K562 (cell line): ENCODE results near the gene TMC4. TPM values are rescaled to one million over a fixed set of nuclear protein-coding genes. Genes with fewer than 3 reads are reported as not detected.

Experiments used
- CEBPB ChIP-seq: fragments of 450-650 bp; IDR thresholded peaks from 2 replicates; pipeline ENCODE4 v1.6.1; 2016; ENCODE audit warnings: missing genetic modification characterization, missing compliant biosample characterization
- CHD1 ChIP-seq: fragments of 200-600 bp; sonication (generic); IDR thresholded peaks from one replicate; pipeline ENCODE4 v1.6.1; 2012; ENCODE audit warnings: mild to moderate bottlenecking, moderate library complexity, low read length, inconsistent platforms
- EHMT2 ChIP-seq: fragments of 450-650 bp; IDR thresholded peaks from 2 replicates; pipeline ENCODE4 v1.6.1; 2018; ENCODE audit warnings: antibody characterized with exemption
- HIVEP1 ChIP-seq: fragments of 250-450 bp; sonication (Bioruptor Pico); IDR thresholded peaks from 2 replicates; pipeline ENCODE4 v1.4.0; 2020; ENCODE audit warnings: mild to moderate bottlenecking
- HOXB6 ChIP-seq: fragments of 250-450 bp; sonication (Bioruptor Pico); IDR thresholded peaks from 2 replicates; pipeline ENCODE4 v1.5.1; 2022; ENCODE audit warnings: mild to moderate bottlenecking, borderline replicate concordance
- JUN ChIP-seq, 2 experiments: sonication (generic) in 1 of 2; formaldehyde crosslinking in 1 of 2; IDR thresholded peaks; 2 replicates each; pipeline versions ENCODE4 v1.6.1 to v1.8.0; 2012 to 2022; ENCODE audit warnings: borderline replicate concordance in 2 of 2, mild to moderate bottlenecking in 2 of 2, improper control_type of control experiment in 1 of 2, low read depth in 1 of 2, low read length in 1 of 2, missing genetic modification reagents in 1 of 2
- KDM2B ChIP-seq: fragments of 250-450 bp; sonication (Bioruptor Pico); IDR thresholded peaks from 2 replicates; pipeline ENCODE4 v1.8.0; 2021; ENCODE audit warnings: mild to moderate bottlenecking, moderate library complexity
- NRF1 ChIP-seq, 2 experiments: fragments of 450-650 bp; IDR thresholded peaks in 1 of 2; conservative IDR thresholded peaks in 1 of 2; 2 replicates each; pipeline ENCODE4 v1.6.1; 2014; ENCODE audit warnings: mild to moderate bottlenecking in 2 of 2
- SP1 ChIP-seq: sonication (generic); formaldehyde crosslinking; IDR thresholded peaks from 2 replicates; pipeline ENCODE4 v1.8.1; 2022; ENCODE audit warnings: mild to moderate bottlenecking, missing genetic modification reagents
- TCF3 ChIP-seq: sonication (generic); formaldehyde crosslinking; IDR thresholded peaks from 2 replicates; pipeline ENCODE4 v1.4.0; 2020; ENCODE audit warnings: mild to moderate bottlenecking, missing genetic modification reagents
- ZFP36 ChIP-seq: fragments of 150-350 bp; IDR thresholded peaks from 2 replicates; pipeline ENCODE4 v1.6.1; 2018; ENCODE audit warnings: low read length, low read depth; ENCODE audit not compliant: partially characterized antibody
- ZNF174 ChIP-seq: fragments of 250-450 bp; sonication (Bioruptor Pico); IDR thresholded peaks from 2 replicates; pipeline ENCODE4 v1.4.0; 2020; ENCODE audit warnings: mild to moderate bottlenecking
- ZNF445 ChIP-seq: fragments of 250-450 bp; sonication (Bioruptor Pico); IDR thresholded peaks from 2 replicates; pipeline ENCODE4 v1.4.0; 2020; ENCODE audit warnings: low read depth, mild to moderate bottlenecking, moderate library complexity
- ZNF764 ChIP-seq: fragments of 250-450 bp; sonication (Bioruptor Pico); IDR thresholded peaks from 2 replicates; pipeline ENCODE4 v1.4.0; 2020; ENCODE audit warnings: low read depth, mild to moderate bottlenecking, moderate library complexity
- ZZZ3 ChIP-seq: fragments of 450-650 bp; IDR thresholded peaks from 2 replicates; pipeline ENCODE4 v1.6.1; 2016; ENCODE audit warnings: antibody characterized with exemption, mild to moderate bottlenecking, moderate library complexity
- polyA plus RNA-seq, 8 experiments: library from polyadenylated mRNA; depleted of rRNA in 4 of 8; stranded (reverse) in 5 of 8; unstranded in 3 of 8; fragments of >200 nt; fragmentation: Nextera tagmentation in 2 of 8; fragmentation: Illumina TruSeq in 1 of 8; extraction: Ambion mirVana in 2 of 8; extraction: Trizol in 1 of 8; gene quantifications; 2 replicates each; pipeline versions ENCODE4 v1.2.1 to v1.2.3, GENCODE V29; 2011 to 2014; ENCODE audit warnings: inconsistent platforms in 1 of 8, missing spikeins in 1 of 8
- total RNA-seq, 7 experiments: library from RNA; depleted of rRNA in 6 of 7; stranded (reverse); fragments of >200 nt in 6 of 7; fragmentation: Illumina TruSeq in 2 of 7; extraction: Trizol in 2 of 7; gene quantifications; 2 replicates each; pipeline versions ENCODE4 v1.2.1 to v1.2.3, GENCODE V29; 2011 to 2021; ENCODE audit warnings: low replicate concordance in 1 of 7
- TF ChIP-seq, protein P1 (sequence below): fragments of 450-650 bp; conservative IDR thresholded peaks from 2 replicates; pipeline ENCODE4 v1.6.1; 2016; ENCODE audit warnings: missing genetic modification characterization, low read depth, mild to moderate bottlenecking, control low read depth, missing compliant biosample characterization
- TF ChIP-seq, protein P2 (sequence below): fragments of 200-800 bp; sonication (Bioruptor generic); IDR thresholded peaks from 2 replicates; pipeline ENCODE4 v1.6.1; 2017; ENCODE audit warnings: missing genetic modification characterization, missing compliant biosample characterization

Gene TMC4
- total and polyA plus RNA-seq, 9 of the 15 experiments (the other 6 are each of a cell fraction or from before 2014, with no cell fraction given) = 0.12 to 0.79 (median 0.36) TPM; not detected in 2

DNA sequence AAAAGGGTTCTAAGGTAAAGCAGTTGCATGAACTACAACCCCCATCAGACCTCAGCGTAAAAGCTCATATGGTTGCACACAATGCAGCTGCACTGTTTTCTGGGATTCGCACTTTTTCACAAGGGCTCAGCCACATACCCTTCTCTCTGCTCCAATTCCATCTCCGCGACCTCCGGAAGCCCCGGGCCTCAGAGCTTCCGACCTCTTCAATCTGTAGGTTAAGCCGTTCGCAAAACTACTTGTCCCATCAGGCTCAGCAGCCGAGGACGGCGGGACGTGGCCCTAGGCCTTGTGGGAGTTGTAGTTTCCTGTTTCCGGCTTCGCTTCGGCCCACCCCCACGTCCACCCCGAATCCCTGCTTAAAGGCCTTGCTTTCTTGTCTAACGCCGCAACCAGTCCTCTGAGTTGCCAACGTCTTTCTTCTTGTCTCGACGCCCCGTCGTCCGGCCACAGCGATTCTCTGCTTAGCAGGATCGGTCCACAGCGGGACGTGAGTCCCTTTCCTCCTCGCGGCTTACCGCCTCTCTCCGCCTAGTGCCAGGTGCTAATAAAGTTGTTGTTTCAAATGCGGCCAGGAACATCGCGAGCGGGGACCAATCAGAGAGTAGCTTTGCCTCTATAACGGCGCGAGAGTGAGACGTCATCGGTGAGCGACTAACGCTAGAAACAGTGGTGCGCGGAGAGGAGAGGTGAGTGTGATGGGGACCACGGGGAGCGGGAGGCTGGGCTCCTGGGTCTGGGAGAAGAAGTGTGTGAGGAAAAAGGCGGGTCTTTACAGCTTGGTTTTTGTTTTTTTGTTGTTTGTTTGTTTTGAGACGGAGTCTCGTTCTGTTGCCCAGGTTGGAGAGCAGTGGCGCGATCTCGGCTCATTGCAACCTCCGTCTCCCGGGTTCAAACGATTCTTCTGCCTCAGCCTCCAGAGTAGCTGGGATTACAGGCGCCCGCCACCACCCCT lies 57.6 kb downstream of the TMC4 start, which contains the start of the genes PRPF31 and TFPT (continued):
- TF ChIP-seq JUN (IDR thresholded peaks at IDR 0.05; ENCODE audit: borderline replicate concordance, low read depth, low read length) (peak; percentile 51; the same call in 1 of the 2 replicates), JUN (CRISPR knock-in tag; IDR thresholded peaks at IDR 0.05; ENCODE audit: borderline replicate concordance) (no peak), TCF3 (CRISPR knock-in tag) (peak; percentile 17), ZZZ3 (peak; percentile 92), HIVEP1 (no peak), ZNF445 (CRISPR knock-in tag) (no peak), EHMT2 (no peak), CEBPB (no peak), KDM2B (no peak; the same call in 1 of the 2 replicates), SP1 (CRISPR knock-in tag) (peak; percentile 99), ZFP36 (peak; percentile 23), ZNF174 (CRISPR knock-in tag) (no peak), CHD1 (no peak), ZNF764 (CRISPR knock-in tag) (no peak), NRF1 (conservative IDR thresholded peaks at IDR 0.05 in 1 of 2, IDR thresholded peaks at IDR 0.05 in 1 of 2) (peak; percentile 37 to 59; a peak in 3 of 4 replicates), HOXB6 (CRISPR knock-in tag) (no peak; the same call in 1 of the 2 replicates)
- TF ChIP-seq, protein P1, sequence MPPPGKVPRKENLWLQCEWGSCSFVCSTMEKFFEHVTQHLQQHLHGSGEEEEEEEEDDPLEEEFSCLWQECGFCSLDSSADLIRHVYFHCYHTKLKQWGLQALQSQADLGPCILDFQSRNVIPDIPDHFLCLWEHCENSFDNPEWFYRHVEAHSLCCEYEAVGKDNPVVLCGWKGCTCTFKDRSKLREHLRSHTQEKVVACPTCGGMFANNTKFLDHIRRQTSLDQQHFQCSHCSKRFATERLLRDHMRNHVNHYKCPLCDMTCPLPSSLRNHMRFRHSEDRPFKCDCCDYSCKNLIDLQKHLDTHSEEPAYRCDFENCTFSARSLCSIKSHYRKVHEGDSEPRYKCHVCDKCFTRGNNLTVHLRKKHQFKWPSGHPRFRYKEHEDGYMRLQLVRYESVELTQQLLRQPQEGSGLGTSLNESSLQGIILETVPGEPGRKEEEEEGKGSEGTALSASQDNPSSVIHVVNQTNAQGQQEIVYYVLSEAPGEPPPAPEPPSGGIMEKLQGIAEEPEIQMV (tag) = peak; percentile 61; the same call in 1 of the 2 replicates
- TF ChIP-seq, protein P2, sequence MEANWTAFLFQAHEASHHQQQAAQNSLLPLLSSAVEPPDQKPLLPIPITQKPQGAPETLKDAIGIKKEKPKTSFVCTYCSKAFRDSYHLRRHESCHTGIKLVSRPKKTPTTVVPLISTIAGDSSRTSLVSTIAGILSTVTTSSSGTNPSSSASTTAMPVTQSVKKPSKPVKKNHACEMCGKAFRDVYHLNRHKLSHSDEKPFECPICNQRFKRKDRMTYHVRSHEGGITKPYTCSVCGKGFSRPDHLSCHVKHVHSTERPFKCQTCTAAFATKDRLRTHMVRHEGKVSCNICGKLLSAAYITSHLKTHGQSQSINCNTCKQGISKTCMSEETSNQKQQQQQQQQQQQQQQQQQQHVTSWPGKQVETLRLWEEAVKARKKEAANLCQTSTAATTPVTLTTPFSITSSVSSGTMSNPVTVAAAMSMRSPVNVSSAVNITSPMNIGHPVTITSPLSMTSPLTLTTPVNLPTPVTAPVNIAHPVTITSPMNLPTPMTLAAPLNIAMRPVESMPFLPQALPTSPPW (CRISPR knock-in tag) = peak; percentile 63
